Measurements from ENCODE around the gene FRZB.

FRZB gene

DNA sequence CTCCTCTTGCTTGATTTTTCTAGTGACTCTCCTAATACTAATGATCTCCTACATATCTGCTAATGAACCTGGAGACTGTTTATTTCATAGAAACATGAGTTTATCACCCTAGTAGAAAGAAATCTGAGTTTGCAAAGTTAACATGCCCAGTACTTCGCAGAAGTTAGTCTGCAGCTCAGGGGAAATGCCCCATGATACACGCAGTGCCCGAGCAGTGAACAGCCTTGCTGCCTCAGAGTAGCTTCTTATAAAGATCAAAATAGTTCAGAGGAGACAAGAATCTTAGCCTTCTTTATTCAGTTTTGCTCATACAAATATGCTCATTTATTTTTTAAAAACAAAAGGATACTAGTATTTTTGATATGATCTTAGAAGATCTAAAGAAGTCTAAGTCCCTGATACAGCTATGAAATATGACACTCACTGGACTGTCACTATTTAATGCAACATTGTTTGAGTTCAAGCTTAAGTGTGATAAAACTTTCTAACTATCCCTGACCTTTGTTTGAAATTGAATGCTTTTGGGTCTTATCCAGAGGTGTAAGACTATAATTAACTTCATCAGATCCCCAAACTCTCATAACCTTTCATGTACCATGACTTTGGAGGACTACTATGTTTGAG lies 20.5 kb downstream of the FRZB start:
- DNase-seq (ENCODE audit: low read depth) = no peak
- TF ChIP-seq, protein P1, sequence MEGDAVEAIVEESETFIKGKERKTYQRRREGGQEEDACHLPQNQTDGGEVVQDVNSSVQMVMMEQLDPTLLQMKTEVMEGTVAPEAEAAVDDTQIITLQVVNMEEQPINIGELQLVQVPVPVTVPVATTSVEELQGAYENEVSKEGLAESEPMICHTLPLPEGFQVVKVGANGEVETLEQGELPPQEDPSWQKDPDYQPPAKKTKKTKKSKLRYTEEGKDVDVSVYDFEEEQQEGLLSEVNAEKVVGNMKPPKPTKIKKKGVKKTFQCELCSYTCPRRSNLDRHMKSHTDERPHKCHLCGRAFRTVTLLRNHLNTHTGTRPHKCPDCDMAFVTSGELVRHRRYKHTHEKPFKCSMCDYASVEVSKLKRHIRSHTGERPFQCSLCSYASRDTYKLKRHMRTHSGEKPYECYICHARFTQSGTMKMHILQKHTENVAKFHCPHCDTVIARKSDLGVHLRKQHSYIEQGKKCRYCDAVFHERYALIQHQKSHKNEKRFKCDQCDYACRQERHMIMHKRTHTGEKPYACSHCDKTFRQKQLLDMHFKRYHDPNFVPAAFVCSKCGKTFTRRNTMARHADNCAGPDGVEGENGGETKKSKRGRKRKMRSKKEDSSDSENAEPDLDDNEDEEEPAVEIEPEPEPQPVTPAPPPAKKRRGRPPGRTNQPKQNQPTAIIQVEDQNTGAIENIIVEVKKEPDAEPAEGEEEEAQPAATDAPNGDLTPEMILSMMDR (IDR thresholded peaks at IDR 0.05; ENCODE audit: low read length, missing control alignments) = no peak
- no peak overlapping the region for H3K4me3 ChIP-seq (replicated peaks; ENCODE audit: low read depth, low read length)

DNA sequence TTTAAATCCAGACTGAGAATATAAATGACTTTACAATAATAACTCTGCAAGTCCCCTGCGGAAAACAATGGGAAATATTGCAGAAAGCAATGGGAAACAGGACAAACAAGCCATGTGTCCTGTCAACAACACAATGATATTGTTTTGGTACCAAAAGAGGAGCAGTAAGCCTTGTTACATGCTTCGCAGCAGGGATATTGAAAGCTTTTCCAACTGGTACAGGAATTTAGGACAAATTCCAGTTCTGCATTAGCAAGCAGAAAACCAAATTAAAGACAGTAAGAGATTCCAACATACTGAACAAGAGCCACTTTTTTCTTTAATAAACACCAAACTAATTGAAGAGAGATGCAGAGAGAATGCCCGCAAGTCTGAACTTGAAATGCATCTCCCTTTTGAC lies 30.0 kb downstream of the FRZB start:
- no peak overlapping the region for H3K4me3 ChIP-seq (replicated peaks; ENCODE audit: low read depth, low read length)
- DNase-seq (ENCODE audit: low read depth) = no peak
- TF ChIP-seq, protein P1 (IDR thresholded peaks at IDR 0.05; ENCODE audit: low read length, missing control alignments) = no peak

DNA sequence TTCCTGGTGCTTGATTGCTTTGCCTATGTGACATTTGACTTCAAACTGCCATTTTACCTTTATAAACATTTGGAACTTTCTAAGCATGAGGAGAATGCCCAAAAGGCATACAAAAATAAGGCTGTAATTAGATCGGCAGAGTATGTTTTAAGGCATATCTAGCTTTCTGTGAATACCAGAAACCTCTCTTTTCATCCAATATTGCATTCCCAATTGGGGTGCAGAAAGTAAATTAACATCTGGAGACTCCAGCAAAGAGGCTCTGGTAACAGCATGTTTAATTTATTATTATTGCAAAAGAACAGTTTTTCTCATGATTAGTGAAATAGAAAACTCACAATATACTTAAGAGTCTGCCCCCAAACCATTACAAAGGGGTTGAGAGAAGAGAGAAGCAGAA lies 32.1 kb downstream of the FRZB start:
- no peak for DNase-seq (ENCODE audit: low read depth)
- TF ChIP-seq, protein P1 (IDR thresholded peaks at IDR 0.05; ENCODE audit: low read length, missing control alignments) = no peak
- no peak overlapping the region for H3K4me3 ChIP-seq (replicated peaks; ENCODE audit: low read depth, low read length)

DNA sequence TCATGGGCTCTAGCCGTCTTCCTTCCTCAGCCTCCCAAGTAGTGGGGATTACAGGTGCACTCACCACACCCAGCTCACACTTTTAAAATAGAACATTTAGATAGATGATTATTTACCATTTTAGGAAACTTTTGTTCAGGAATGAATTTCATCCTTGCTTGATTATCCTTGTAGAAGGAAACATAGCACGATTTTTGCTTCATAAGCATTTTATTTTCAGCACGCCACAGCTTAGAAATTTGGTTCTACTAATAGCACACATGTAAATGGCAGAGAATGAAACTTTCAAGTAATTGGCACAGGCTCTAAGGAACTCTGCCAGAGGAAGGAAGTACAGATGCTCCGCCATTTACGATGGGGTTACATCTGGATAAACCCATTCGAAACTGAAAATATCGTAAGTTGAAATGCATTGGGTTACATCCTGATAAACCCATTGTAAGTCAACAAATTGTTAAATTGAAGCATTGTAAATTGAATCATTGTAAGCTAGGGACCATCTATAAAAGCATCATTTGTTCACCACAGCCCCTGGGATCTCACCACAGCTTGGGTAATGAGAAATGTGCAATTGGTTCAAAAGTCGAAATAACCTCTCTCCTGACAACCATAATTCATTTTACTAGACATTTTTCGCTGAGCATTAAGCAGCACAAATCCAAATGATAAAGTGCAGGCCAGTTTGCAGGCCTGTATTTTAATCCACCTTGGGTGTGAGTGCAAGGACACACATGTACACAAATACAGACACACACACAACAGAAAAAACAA lies 33.2 kb downstream of the FRZB start:
- DNase-seq (ENCODE audit: low read depth) = no peak
- H3K4me3 ChIP-seq (replicated peaks; ENCODE audit: low read depth, low read length) = no peak overlapping the region
- TF ChIP-seq, protein P1 (IDR thresholded peaks at IDR 0.05; ENCODE audit: low read length, missing control alignments) = no peak

DNA sequence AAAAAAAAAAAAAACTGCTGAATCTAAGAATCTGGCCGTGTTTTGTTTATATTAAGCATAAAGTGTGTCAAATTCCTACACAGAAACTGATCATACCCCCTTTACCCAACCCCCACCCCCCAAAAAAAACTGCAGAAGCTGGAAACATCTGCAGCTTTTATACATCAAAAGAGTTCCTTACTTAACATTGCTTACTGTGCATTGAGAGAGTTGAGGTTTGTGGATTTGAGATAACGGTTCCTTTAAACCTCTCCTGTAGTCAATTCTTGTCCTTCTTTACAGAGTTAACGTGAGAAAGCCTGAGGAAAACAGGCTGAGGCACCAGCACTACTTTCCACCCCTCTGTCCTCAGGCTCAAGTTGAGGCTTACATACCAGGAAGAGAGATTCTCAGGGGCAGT lies 34.5 kb downstream of the FRZB start:
- TF ChIP-seq, protein P1 (IDR thresholded peaks at IDR 0.05; ENCODE audit: low read length, missing control alignments) = no peak
- no peak for DNase-seq (ENCODE audit: low read depth)

DNA sequence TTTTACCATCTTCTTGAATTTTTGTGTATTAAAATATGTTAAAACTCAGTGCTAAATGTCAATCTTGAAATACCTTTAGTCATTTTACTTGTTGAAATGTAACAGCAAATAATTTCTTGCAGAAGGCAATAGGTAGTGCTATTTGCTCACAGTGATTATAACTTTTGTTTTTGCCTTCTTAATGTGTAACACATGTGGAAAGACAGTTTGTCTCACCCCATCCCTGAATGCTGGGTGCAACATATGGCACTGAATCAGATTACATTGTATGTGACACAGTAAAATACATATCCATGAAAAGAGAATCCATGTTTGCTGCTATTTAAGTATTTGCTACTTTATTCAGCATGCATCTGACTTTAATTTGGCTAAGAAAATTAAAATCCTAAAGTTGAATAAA lies 35.3 kb downstream of the FRZB start:
- DNase-seq (ENCODE audit: low read depth) = no peak
- TF ChIP-seq, protein P1 (IDR thresholded peaks at IDR 0.05; ENCODE audit: low read length, missing control alignments) = no peak

More for the DNA sequence above, 34.5 kb downstream of the FRZB start:
- H3K4me3 ChIP-seq (replicated peaks; ENCODE audit: low read depth, low read length) = no peak overlapping the region

More for the DNA sequence above, 35.3 kb downstream of the FRZB start:
- H3K4me3 ChIP-seq (replicated peaks; ENCODE audit: low read depth, low read length) = no peak overlapping the region

Measured in fibroblast of pulmonary artery (primary cell).